Fibroblast of pulmonary artery (primary cell): Measurements from ENCODE around the gene AUTS2.

Source experiments
- DNase-seq: peaks from one replicate; pipeline ENCODE4 v3.0.0-alpha.2; 2010; ENCODE audit warnings: low read depth
- H3K4me3 ChIP-seq: replicated peaks from 2 replicates; pipeline ENCODE4 v1.5.1; 2011; ENCODE audit warnings: low read depth, mild to moderate bottlenecking, control low read depth, low read length, moderate library complexity
- TF ChIP-seq, protein P1 (sequence below): IDR thresholded peaks from 2 replicates; pipeline ENCODE4 v1.5.1; 2011; ENCODE audit warnings: mild to moderate bottlenecking, control low read depth, low read length, inconsistent platforms; ENCODE audit errors: missing control alignments

Gene AUTS2

DNA sequence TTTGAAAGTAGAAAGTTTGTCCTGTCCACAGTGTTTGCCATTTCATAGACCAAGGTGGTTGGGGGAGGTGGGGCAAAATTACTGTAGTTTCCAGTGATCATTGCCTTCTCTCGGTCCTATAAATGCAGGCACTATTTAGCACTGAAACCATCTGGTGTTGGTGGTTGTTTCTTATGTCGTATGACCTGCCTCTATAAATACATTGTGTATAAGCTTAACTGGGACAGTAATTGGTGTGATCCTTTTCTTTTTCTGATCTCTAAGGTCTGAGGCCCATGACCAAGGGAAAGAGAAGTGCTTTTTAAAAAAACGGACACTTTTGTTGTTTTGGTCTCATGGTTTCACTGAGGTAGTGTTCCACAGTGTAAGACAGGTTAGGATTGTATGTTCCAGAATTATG, 63.1 kb downstream of the AUTS2 start:
- no peak for DNase-seq
- TF ChIP-seq, protein P1, sequence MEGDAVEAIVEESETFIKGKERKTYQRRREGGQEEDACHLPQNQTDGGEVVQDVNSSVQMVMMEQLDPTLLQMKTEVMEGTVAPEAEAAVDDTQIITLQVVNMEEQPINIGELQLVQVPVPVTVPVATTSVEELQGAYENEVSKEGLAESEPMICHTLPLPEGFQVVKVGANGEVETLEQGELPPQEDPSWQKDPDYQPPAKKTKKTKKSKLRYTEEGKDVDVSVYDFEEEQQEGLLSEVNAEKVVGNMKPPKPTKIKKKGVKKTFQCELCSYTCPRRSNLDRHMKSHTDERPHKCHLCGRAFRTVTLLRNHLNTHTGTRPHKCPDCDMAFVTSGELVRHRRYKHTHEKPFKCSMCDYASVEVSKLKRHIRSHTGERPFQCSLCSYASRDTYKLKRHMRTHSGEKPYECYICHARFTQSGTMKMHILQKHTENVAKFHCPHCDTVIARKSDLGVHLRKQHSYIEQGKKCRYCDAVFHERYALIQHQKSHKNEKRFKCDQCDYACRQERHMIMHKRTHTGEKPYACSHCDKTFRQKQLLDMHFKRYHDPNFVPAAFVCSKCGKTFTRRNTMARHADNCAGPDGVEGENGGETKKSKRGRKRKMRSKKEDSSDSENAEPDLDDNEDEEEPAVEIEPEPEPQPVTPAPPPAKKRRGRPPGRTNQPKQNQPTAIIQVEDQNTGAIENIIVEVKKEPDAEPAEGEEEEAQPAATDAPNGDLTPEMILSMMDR: no peak
- no peak overlapping the region for H3K4me3 ChIP-seq

DNA sequence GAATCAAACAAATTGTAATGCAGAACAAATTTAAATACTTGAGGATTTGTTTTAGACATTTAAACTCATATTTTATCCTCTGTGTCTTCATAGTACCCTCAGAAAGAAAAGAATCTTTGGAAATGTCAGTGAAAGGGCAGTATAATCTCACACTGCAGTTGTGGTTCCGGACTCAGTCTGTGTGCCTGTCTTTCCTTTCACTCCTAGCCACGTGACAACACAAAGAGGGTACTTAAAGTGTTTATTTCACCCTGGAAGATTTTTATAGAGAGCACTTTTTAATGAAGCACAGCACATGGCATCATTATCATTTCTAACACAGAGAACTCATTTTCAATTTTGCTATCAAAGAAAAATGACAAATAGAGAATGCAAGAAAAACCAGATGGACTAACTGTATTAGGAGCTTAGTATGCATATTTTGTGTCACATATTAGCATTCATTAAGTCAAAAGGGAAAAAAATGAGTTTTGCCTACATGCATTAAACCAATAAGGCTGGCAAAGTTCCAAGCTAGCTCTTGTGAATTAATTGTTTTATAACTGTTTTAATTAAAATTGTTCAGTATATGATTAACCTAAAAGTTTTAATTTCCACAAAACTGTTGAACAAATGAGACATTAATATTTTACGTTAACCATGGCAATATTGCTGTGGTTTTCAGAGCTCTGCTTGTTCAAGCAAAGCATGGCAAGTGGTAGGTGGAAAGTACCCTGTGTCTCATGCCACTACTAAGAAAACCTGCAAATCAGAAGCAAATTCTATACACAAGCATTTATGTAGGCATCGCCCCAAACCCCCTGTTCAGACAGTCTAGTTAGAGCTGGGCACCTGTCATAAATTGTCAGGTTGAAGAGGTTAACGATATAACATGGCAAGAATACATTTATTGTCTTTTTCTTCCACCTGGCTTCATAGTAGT, 65.9 kb downstream of the AUTS2 start:
- TF ChIP-seq, protein P1: no peak
- no peak for DNase-seq
- no peak overlapping the region for H3K4me3 ChIP-seq

DNA sequence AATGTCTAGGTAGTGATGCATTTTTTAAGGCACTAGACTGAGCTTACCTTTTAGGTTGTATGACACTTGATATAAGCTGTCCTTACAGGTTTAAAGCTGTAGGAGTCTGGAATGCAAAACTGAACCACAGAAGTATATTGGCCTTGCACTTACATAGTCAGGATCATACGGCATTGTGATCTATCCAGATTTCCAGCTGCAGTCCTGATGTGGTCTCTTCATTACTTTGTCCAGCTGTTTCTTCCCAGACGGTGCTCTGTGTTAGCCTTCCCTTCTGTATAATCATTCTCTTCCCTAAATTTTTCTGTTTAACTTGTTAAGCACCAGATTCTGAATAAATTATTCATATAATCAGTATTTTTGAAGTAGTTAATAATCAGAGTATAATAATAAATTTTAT, 67.1 kb downstream of the AUTS2 start:
- H3K4me3 ChIP-seq: no peak overlapping the region
- DNase-seq: no peak
- TF ChIP-seq, protein P1: no peak

DNA sequence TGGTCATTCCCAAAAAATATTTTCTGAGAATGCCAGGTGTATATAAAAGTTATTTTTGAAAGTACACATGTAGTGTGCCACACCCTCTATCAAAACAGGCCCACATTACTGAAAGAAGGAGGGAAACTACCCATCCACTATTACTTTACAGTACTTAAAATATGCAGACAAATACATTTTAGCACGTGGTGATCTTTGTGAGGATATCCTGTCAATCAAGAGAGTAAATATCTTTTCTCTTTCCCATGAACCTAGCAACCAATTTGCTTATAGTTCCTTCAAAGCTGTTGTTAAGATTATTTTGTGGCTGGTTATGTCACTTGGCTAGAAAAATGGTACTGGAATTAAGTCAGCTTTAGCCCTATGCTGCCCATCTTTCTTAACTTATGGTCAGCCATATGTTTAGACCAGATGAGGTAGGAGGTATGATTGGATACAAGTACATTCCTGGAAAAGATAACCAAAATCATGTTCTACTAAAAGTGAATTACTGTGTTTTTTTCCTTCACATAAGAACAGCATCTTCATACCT, 70.1 kb downstream of the AUTS2 start:
- TF ChIP-seq, protein P1: no peak
- no peak overlapping the region for H3K4me3 ChIP-seq
- no peak for DNase-seq

DNA sequence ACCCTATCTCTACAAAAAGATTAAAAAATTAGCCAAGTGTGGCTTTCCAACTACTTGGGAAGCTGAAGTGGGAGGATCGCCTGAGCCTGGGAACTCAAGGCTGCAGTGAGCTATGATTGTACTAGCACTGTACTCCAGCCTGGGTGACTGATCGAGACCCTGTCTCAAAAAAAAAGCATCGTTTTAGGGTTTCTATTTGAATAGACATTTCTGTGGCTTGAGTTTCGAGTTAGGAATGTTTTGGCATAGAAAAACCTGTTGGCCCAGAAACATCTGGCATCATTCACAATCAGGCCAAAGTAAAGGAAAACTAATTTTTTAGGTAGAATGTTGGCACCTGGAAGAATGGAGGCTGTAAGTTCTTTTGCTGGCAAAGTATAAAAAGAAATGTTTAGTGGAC, 72.4 kb downstream of the AUTS2 start:
- no peak overlapping the region for H3K4me3 ChIP-seq
- TF ChIP-seq, protein P1: no peak
- peak; percentile 30 for DNase-seq

DNA sequence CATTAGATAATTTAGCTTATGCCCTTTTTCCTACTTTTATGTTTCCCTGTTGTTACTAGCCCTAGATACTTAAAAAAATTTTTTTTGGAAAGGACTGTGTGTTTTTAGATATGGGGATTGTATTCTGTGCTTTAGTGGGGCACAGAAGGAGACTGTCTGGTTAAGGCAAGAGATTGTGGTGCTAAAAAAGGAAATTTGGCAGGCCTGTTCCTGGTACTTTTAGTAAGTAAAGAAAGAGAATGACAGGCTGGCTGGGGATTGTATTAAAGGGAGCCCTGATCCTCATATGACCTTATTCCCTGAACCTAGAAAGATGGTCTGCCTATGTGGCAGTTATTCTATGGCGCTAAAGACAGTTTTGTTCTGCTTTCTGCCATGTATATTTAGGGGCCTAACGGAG, 74.8 kb downstream of the AUTS2 start:
- TF ChIP-seq, protein P1: no peak
- no peak overlapping the region for H3K4me3 ChIP-seq
- DNase-seq: no peak
